SK-N-SH (cell line): ENCODE results near the gene NAP1L5. TPM values are rescaled to one million over a fixed set of nuclear protein-coding genes. Genes with fewer than 3 reads are reported as not detected.

Experiments used
- CTCF ChIA-PET: fragments of 300-600, 350-600 bp; formaldehyde crosslinking; extraction: SDS; loops from one replicate; lab custom pipeline; 2021; lab: Yijun Ruan, JAX
- POLR2A ChIA-PET: fragments of 350-600 bp; sonication (Branson Sonifier 250); formaldehyde crosslinking; extraction: SDS; loops from one replicate; lab custom pipeline; 2020; ENCODE audit warnings: antibody characterized with exemption, inconsistent platforms; lab: Yijun Ruan, JAX
- DNase-seq: peaks from one replicate; pipeline ENCODE4 v3.0.0; 2012
- H2AFZ ChIP-seq: fragments of 200-600 bp; sonication (generic); 2 replicates; pipeline ENCODE4 v1.8.1; 2016; ENCODE audit warnings: antibody characterized with exemption, mild to moderate bottlenecking, low read depth
- H3F3A ChIP-seq: fragments of 200-600 bp; sonication (generic); replicated peaks from 2 replicates; pipeline ENCODE3; 2016; ENCODE audit warnings: antibody characterized with exemption, mild to moderate bottlenecking; ENCODE audit not compliant: insufficient read depth
- H3K27ac ChIP-seq, 2 experiments: fragments of 200-500 bp in 1 of 2; fragments of 200-600 bp in 1 of 2; sonication (Bioruptor generic) in 1 of 2; sonication (generic), shearing (Covaris generic) in 1 of 2; 2 replicates each; pipeline versions ENCODE4 v1.5.1 to v1.6.1; 2014 to 2016; ENCODE audit warnings: low read depth in 2 of 2, inconsistent platforms in 1 of 2, low read length in 1 of 2, mild to moderate bottlenecking in 1 of 2, mixed read lengths in 1 of 2
- H3K27me3 ChIP-seq: fragments of 200-600 bp; sonication (generic), shearing (Covaris generic); 2 replicates; pipeline ENCODE4 v1.6.1; 2016; ENCODE audit warnings: mixed run types; ENCODE audit not compliant: insufficient read depth
- H3K36me3 ChIP-seq, 2 experiments: fragments of 200-500 bp in 1 of 2; fragments of 200-600 bp in 1 of 2; sonication (Bioruptor generic) in 1 of 2; sonication (generic) in 1 of 2; replicated peaks in 1 of 2; 2 replicates each; pipeline versions ENCODE3 to v1.5.1; 2014 to 2016; ENCODE audit warnings: low read length in 1 of 2, mild to moderate bottlenecking in 1 of 2; ENCODE audit not compliant: insufficient read depth in 2 of 2, control insufficient read depth in 1 of 2
- H3K4me1 ChIP-seq, 2 experiments: fragments of 200-500 bp in 1 of 2; fragments of 200-600 bp in 1 of 2; sonication (Bioruptor generic) in 1 of 2; sonication (generic), shearing (Covaris generic) in 1 of 2; 2 replicates each; pipeline versions ENCODE4 v1.5.1 to v1.6.1; 2014 to 2016; ENCODE audit warnings: low read depth in 1 of 2, low read length in 1 of 2, mixed run types in 1 of 2; ENCODE audit not compliant: insufficient read depth in 2 of 2, control insufficient read depth in 1 of 2
- H3K4me2 ChIP-seq: fragments of 200-600 bp; sonication (generic), shearing (Covaris generic); 2 replicates; pipeline ENCODE4 v1.6.1; 2017; ENCODE audit warnings: mixed run types
- H3K4me3 ChIP-seq, 2 experiments: fragments of 200-500 bp in 1 of 2; fragments of 200-600 bp in 1 of 2; sonication (Bioruptor generic) in 1 of 2; sonication (generic), shearing (Covaris generic) in 1 of 2; 2 replicates each; pipeline versions ENCODE4 v1.5.1 to v1.8.1; 2014 to 2016; ENCODE audit warnings: low read depth in 2 of 2, inconsistent platforms in 1 of 2, low read length in 1 of 2, mild to moderate bottlenecking in 1 of 2, mixed read lengths in 1 of 2, moderate library complexity in 1 of 2
- H3K79me2 ChIP-seq: fragments of 200-600 bp; sonication (generic); 2 replicates; pipeline ENCODE4 v1.8.1; 2017; ENCODE audit warnings: mild to moderate bottlenecking; ENCODE audit not compliant: insufficient read depth
- H3K9ac ChIP-seq: fragments of 200-600 bp; sonication (generic); 2 replicates; pipeline ENCODE4 v1.6.1; 2017; ENCODE audit warnings: mixed run types
- H3K9me2 ChIP-seq: fragments of 200-600 bp; sonication (generic); 2 replicates; pipeline ENCODE4 v1.6.1; 2017; ENCODE audit warnings: mixed run types
- H3K9me3 ChIP-seq: fragments of 200-600 bp; sonication (generic); 2 replicates; pipeline ENCODE4 v1.6.1; 2017; ENCODE audit warnings: mixed run types, mild to moderate bottlenecking, moderate library complexity
- H4K20me1 ChIP-seq: fragments of 200-600 bp; sonication (generic); 2 replicates; pipeline ENCODE4 v1.6.1; 2017; ENCODE audit warnings: mild to moderate bottlenecking, mixed run types; ENCODE audit not compliant: insufficient read depth
- CTCF ChIP-seq: fragments of 200-600 bp; sonication (generic); IDR thresholded peaks from 2 replicates; pipeline ENCODE4 v1.6.1; 2017; ENCODE audit warnings: antibody characterized with exemption, mild to moderate bottlenecking, moderate library complexity
- FOXM1 ChIP-seq: IDR thresholded peaks from 2 replicates; pipeline ENCODE4 v1.4.0; 2012; ENCODE audit warnings: low read depth, mild to moderate bottlenecking
- GABPA ChIP-seq: IDR thresholded peaks from 2 replicates; pipeline ENCODE4 v1.4.0; 2012; ENCODE audit warnings: low read depth, mild to moderate bottlenecking
- GATA2 ChIP-seq: sonication (generic); formaldehyde crosslinking; IDR thresholded peaks from 2 replicates; pipeline ENCODE4 v1.5.0; 2020; ENCODE audit warnings: mild to moderate bottlenecking, missing genetic modification reagents
- MEF2A ChIP-seq: IDR thresholded peaks from 2 replicates; pipeline ENCODE4 v1.4.0; 2012; ENCODE audit warnings: low read depth, borderline replicate concordance
- NRF1 ChIP-seq: IDR thresholded peaks from 2 replicates; pipeline ENCODE4 v1.6.1; 2012; ENCODE audit warnings: low read depth, mild to moderate bottlenecking, low read length
- POLR2AphosphoS5 ChIP-seq: IDR thresholded peaks from 2 replicates; pipeline ENCODE4 v1.6.1; 2012; ENCODE audit warnings: low read depth, low read length
- RAD21 ChIP-seq: IDR thresholded peaks from 2 replicates; pipeline ENCODE4 v1.6.1; 2012; ENCODE audit warnings: mild to moderate bottlenecking, low read length
- RCOR1 ChIP-seq: fragments of 150-350 bp; IDR thresholded peaks from 2 replicates; pipeline ENCODE4 v1.6.1; 2017; ENCODE audit warnings: antibody characterized with exemption, low read length
- RFX5 ChIP-seq: IDR thresholded peaks from 2 replicates; pipeline ENCODE4 v1.6.1; 2012; ENCODE audit warnings: mild to moderate bottlenecking, improper control_type of control experiment, low read length
- RXRA ChIP-seq: IDR thresholded peaks from 2 replicates; pipeline ENCODE4 v1.4.0; 2012; ENCODE audit warnings: low read depth, mild to moderate bottlenecking, borderline replicate concordance
- SIN3A ChIP-seq: IDR thresholded peaks from 2 replicates; pipeline ENCODE4 v1.6.1; 2012; ENCODE audit warnings: low read depth, mild to moderate bottlenecking, low read length, moderate library complexity, borderline replicate concordance
- SMC3 ChIP-seq: IDR thresholded peaks from 2 replicates; pipeline ENCODE4 v1.6.1; 2012; ENCODE audit warnings: low read depth, low read length, improper control_type of control experiment
- TAF1 ChIP-seq: IDR thresholded peaks from 2 replicates; pipeline ENCODE4 v1.6.1; 2012; ENCODE audit warnings: low read depth, mild to moderate bottlenecking, low read length, moderate library complexity, borderline replicate concordance
- TEAD4 ChIP-seq: IDR thresholded peaks from 2 replicates; pipeline ENCODE4 v1.4.0; 2012; ENCODE audit warnings: mild to moderate bottlenecking, borderline replicate concordance; ENCODE audit not compliant: insufficient read depth
- WGBS: methylation state at CpG from one replicate; pipeline ENCODE4 v1.1.6; 2017; ENCODE audit warnings: low lambda C conversion rate; 5-methylcytosine and 5-hydroxymethylcytosine counted together
- polyA plus RNA-seq, 3 experiments: library from polyadenylated mRNA; depleted of rRNA; stranded (reverse); fragments of >200 nt; gene quantifications; 2 replicates each; pipeline ENCODE4 v1.2.3, GENCODE V29; 2012
- TF ChIP-seq, protein P1 (sequence below): fragments of 150-350 bp; IDR thresholded peaks from 2 replicates; pipeline ENCODE4 v1.6.1; 2017; ENCODE audit warnings: antibody characterized with exemption, low read length, low read depth, borderline replicate concordance
- TF ChIP-seq, protein P2 (sequence below): IDR thresholded peaks from 2 replicates; pipeline ENCODE4 v1.6.1; 2012; ENCODE audit warnings: mild to moderate bottlenecking, low read depth, low read length, moderate library complexity

The NAP1L5 gene
- polyA plus RNA-seq, 1 of the 3 experiments (the other 2 are of a cell fraction), result 7.5 TPM

- Histone ChIP-seq H3K9me3 (peaks cover 9% of the 10 kb centered on the region; the same call in 1 of the 2 replicates), H3F3A (no peaks in the 10 kb centered on the region), H2AFZ (no peak overlapping the region), H4K20me1 (no peaks in the 10 kb centered on the region), H3K36me3 (peaks cover 0 to 37% of the 10 kb centered on the region in 2 experiments), H3K9me2 (0 out of 2 replicates have a peak, but pooled peaks cover 3% of the 10 kb centered on the region), H3K27ac (no peak overlapping the region), H3K79me2 (no peaks in the 10 kb centered on the region), H3K4me3 (no peak overlapping the region), H3K4me1 (no peaks in the 10 kb centered on the region), H3K27me3 (no peaks in the 10 kb centered on the region), H3K4me2 (no peak overlapping the region), H3K9ac (no peak overlapping the region)
- DNase-seq, result no peak
- POLR2A ChIA-PET, result no interaction called here
- CTCF ChIA-PET, result no interaction called here
- 78% methylated on average over 5 of the region's 5 CpGs for WGBS
- no peak for TF ChIP-seq SIN3A
- no peak for TF ChIP-seq NRF1
- TF ChIP-seq RAD21, result no peak
- TF ChIP-seq SMC3, result no peak
- no peak for TF ChIP-seq MEF2A
- TF ChIP-seq RCOR1, result no peak
- no peak for TF ChIP-seq CTCF
- no peak for TF ChIP-seq FOXM1
- no peak for TF ChIP-seq TAF1
- no peak for TF ChIP-seq RXRA
- TF ChIP-seq GABPA, result no peak
- TF ChIP-seq, protein P1, sequence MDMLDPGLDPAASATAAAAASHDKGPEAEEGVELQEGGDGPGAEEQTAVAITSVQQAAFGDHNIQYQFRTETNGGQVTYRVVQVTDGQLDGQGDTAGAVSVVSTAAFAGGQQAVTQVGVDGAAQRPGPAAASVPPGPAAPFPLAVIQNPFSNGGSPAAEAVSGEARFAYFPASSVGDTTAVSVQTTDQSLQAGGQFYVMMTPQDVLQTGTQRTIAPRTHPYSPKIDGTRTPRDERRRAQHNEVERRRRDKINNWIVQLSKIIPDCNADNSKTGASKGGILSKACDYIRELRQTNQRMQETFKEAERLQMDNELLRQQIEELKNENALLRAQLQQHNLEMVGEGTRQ, result no peak
Observed at GRCh38 chr4:88718098-88718497, 20.5 kb upstream of the NAP1L5 start.

GRCh38 chr4:88713782-88714181, 16.2 kb upstream of the NAP1L5 start:
- Histone ChIP-seq H3K9me2 (0 out of 2 replicates have a peak, but pooled peaks cover 3% of the 10 kb centered on the region), H3K79me2 (no peaks in the 10 kb centered on the region), H4K20me1 (no peaks in the 10 kb centered on the region), H2AFZ (no peak overlapping the region), H3K27me3 (no peaks in the 10 kb centered on the region), H3F3A (no peaks in the 10 kb centered on the region), H3K27ac (no peak overlapping the region), H3K4me3 (no peak overlapping the region)
- CTCF ChIA-PET, result interaction anchor here (1.6 kb wide), 1 partner anchor 105 kb away, joined by 4 read pairs; no protein-coding TSS in a partner anchor
- no peak for DNase-seq
- TF ChIP-seq GATA2 (CRISPR knock-in tag) (no peak), POLR2AphosphoS5 (no peak), TEAD4 (no peak), RFX5 (no peak), SIN3A (no peak)
- TF ChIP-seq, protein P2, sequence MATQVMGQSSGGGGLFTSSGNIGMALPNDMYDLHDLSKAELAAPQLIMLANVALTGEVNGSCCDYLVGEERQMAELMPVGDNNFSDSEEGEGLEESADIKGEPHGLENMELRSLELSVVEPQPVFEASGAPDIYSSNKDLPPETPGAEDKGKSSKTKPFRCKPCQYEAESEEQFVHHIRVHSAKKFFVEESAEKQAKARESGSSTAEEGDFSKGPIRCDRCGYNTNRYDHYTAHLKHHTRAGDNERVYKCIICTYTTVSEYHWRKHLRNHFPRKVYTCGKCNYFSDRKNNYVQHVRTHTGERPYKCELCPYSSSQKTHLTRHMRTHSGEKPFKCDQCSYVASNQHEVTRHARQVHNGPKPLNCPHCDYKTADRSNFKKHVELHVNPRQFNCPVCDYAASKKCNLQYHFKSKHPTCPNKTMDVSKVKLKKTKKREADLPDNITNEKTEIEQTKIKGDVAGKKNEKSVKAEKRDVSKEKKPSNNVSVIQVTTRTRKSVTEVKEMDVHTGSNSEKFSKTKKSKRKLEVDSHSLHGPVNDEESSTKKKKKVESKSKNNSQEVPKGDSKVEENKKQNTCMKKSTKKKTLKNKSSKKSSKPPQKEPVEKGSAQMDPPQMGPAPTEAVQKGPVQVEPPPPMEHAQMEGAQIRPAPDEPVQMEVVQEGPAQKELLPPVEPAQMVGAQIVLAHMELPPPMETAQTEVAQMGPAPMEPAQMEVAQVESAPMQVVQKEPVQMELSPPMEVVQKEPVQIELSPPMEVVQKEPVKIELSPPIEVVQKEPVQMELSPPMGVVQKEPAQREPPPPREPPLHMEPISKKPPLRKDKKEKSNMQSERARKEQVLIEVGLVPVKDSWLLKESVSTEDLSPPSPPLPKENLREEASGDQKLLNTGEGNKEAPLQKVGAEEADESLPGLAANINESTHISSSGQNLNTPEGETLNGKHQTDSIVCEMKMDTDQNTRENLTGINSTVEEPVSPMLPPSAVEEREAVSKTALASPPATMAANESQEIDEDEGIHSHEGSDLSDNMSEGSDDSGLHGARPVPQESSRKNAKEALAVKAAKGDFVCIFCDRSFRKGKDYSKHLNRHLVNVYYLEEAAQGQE, result no peak
- TF ChIP-seq, all 33 proteins: peak for 0
- no peak overlapping the region for H3K4me2 ChIP-seq
- POLR2A ChIA-PET, result no interaction called here
- H3K36me3 ChIP-seq, result peaks cover 0 to 49% of the 10 kb centered on the region in 2 experiments
- 95% methylated on average over 1 of the region's 1 CpG for WGBS
- H3K9me3 ChIP-seq, result peaks cover 9% of the 10 kb centered on the region; the same call in 1 of the 2 replicates
- H3K9ac ChIP-seq, result no peak overlapping the region
- H3K4me1 ChIP-seq, result no peaks in the 10 kb centered on the region
